ENCODE results near the gene VWC2L.

The VWC2L gene

GRCh38 chr2:214410918-214411554 is at the start of gene VWC2L:
Gene VWC2L, plus strand, starts transcription at chr2:214411054. Its CDS starts 3,140 bp downstream, at chr2:214414194.
- DNase-seq: no peak

DNA sequence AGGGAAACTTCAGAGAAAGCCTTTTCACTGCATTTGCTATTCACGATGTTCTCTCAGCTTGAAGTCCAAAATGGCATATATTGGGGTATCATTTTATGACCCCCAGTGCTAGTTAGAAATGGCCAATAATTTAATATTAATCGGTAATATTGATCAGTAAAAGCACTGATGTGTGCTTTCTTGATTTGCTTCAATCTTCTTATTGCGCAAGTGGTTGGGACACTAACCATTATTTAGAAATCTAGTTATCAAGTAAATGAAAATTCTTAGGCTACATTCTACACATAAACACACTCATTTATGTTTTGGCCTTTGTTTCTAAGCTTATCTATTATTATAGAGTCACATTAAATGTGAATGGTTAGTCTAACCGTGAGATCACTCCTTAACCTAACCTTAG is 49.7 kb upstream of the VWC2L start:
- no peak for DNase-seq

- no peak for DNase-seq
Observed at GRCh38 chr2:214365549-214365948, 45.3 kb upstream of the VWC2L start.

DNA sequence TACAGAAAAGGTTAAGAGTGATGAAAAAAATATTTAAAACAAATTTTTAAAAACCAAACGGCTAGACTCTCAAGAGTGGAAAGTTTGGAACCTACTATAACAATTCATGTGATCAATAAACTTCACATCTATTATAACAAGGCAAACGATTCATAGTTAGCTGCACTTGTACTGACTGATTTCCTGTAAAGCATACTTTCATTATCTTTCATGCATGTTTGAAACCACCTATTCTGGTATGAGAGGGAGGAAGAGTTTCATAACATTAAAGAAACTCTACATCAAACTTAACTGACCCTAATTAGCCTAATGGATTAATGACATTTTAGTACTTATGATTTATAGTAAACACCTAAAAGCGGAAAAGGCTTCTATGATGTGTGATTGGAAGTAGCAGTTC is 43.7 kb upstream of the VWC2L start:
- DNase-seq: no peak

DNA sequence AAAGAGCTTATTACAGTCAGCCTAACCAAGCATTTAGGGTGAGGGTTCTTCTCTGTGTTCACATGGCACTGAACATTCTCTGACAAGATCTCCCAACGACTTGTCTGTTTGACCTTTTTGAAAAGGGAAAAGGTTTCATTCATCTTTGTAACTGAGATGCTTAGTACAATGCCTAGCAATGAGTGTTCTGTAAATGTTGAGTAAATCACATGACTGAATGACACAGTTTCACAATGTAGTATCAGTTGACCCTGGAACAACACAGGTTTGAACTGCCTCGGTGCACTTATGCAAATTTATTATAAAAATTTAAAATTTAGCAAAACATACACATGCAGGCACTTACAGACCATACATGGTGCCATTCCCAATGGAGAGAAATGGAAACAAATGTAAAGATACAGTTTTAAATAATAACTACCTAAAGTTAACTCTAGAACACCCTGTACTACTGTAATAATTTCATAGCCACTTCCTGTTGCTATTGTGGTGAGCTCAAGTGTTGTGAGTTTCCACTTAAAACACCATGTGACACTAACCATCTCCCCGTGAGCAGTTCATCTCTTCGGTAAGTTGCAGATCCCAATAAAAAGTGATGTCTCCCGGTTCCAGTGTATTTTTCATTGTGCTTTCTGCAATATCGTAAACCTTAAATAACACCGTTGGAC is 34.1 kb upstream of the VWC2L start:
- no peak for DNase-seq

GRCh38 chr2:214377286-214377624 is 33.6 kb upstream of the VWC2L start:
- DNase-seq: no peak

DNA sequence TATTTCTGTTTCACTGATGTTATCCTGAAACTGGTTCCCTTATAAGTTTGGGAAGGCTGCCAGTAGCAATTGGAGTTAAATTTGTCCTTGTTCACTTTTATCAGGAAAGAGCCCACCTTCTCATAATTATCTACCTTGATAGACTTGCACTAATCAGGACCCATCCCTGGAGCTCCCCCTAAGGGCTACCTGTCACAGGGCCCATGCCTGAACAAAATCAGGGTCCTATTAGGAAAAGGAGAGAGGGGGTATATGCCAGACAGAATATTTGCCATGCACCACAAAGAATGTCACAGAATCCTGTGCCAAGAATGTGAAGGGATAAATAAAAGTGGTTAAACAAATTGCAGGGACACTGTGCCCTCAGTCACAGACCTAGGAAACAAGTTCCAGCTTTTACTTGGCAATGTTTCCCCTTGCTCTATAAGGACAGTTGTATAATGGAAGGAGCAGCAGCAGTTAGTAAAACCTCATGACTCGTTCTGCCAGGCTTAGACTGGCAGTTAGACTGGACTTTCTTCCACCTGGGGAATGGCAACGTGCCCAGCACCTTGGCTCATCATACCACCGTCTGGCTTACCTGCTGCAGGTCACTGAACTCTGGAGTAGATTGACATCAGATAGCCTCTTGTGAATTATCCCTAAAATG is 32.3 kb upstream of the VWC2L start:
- DNase-seq: no peak

- no peak for DNase-seq
Observed at GRCh38 chr2:214379227-214379626, 31.6 kb upstream of the VWC2L start.

DNA sequence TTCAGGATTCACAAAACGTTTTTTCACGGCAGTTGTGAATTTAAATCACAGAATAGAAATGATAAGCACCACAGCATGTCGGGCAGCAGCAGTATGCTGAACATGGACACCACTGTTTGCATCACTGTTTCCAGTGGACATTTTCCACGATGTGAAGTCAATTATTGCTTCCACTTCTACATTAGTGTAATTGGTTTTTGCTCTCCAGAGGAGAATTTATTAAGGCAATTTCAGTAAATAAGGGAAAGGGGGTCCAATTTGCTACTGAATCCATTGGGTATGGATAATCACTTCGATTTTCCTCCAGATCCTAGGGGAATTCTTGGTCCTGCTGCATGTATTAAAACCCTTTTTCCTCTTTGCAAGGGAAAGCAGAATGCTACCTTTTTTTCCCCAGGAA is 30.2 kb upstream of the VWC2L start:
- no peak for DNase-seq

GRCh38 chr2:214382229-214382628 is 28.6 kb upstream of the VWC2L start:
- DNase-seq: no peak

- no peak for DNase-seq
Observed at GRCh38 chr2:214386720-214387119, 24.1 kb upstream of the VWC2L start.

GRCh38 chr2:214389334-214389733 is 21.5 kb upstream of the VWC2L start:
- no peak for DNase-seq

DNA sequence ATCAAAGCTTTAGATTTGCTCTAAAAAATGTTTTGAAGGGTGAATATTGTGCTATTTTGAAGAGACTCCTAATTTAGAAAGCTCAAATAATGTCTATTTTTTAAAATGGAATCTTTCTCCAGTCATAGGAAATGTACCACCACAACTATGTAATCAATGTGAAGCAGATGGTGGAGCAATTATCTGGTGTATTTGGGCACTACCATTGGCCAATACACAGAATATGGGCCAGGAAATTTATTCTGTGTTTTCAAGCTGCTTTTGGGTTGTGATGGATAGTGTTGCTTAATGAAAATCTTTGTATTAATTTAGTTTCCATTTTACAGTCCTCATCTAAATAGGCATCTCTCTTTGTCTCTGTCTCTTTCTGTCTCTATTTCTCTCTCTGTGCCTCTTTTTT is 17.1 kb upstream of the VWC2L start:
- DNase-seq: no peak

DNA sequence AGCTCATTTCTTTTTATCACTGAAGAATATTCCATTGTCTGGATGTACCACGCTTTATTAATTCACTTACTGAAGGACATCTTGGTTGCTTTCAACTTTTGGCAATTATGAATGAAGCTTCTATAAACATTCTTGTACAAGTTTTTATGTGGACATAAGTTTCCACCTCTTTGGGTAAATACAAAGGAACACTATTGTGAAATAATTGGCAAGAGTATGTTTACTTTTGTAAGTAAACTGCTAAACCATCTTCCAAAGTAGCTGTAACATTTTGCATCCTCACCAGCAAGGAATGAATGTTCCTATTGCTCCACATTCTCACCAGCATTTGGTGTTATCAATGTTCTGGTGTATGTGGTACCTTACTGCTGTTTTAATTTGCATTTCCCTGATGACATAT is 15.8 kb upstream of the VWC2L start:
- DNase-seq: no peak

- DNase-seq: no peak
Observed at GRCh38 chr2:214401580-214401979, 9.3 kb upstream of the VWC2L start.

GRCh38 chr2:214410128-214410775 is 602 bp upstream of the VWC2L start:
- DNase-seq: no peak

DNA sequence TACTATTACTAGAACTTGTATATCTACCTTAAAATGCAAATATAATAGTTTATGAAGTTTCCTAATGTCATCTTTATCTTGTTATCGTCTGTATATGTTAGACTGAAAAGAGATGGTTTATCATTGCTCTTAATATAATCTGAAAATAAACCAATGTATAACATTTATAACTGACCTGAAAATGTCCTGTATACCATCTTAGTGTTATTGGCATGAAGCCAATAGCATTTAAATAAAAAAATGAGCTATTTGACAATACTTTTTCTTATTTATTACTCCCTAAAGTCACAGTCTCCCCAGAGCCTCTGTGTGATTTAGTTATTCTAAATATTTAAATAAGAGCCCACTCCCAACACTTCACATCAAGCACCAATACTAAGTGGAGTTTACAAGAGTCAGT is 1.8 kb downstream of the VWC2L start:
- DNase-seq: no peak

- no peak for DNase-seq
Observed at GRCh38 chr2:214436470-214436869, 25.6 kb downstream of the VWC2L start.

DNA sequence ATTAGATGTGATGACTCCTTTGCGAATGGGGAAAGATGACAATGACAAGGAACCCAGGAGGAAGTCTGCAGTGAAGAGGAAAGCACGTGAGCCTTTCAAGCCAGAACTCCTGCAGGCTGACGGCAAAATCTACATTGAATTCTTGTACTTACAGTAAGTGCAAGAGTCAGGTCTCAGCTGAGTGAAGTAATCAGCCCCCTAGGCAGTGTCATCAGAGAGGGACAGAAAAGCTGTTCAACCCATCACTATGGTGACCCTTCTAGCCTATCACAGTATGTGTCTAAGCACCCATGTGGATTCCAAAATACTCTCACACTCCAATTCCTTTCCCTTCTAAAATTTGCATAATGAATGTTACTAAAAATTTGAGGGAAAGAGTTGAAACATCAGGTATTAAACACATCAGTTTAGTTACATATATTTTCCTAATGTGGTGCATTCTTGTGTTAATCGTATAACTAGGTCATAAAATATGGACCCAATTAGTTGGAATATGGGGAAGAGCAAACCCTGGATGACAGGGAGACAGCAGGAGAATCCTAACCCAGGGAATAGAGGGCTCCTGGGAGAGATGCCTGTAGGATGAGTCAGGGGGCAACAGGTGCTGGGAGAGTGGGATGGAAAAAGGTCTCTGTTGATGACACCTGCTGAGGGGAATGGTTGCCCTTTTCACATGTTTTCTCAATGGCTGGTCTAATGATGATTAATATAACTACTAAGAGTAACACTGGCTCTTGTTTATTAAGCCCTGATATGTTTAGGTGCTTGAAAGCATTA is 39.5 kb downstream of the VWC2L start:
- no peak for DNase-seq

- DNase-seq: no peak
Observed at GRCh38 chr2:214451516-214452275, 40.8 kb downstream of the VWC2L start.

- DNase-seq: no peak
Observed at GRCh38 chr2:214465363-214466146, 54.7 kb downstream of the VWC2L start.

DNA sequence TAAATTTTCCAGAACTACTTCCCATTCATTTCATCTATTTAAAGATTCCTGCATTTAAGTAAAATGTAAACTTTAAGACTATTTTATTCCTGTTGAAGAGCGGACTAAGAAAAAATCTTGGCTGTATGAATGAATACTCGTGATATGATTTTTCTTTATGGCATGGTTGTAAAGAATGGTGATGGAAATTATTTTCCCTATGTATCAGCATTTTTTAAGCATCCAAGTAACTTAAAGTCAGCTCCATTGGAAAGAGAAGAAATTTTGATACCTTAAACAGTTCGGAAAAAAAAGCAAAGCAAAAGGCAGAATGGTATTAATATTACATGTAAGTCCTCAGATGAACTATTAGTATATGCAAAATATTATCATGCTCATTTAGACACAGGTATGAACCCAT is 58.9 kb downstream of the VWC2L start:
- DNase-seq: no peak
